ENCODE results near the gene HDC. TPM values are rescaled to one million over a fixed set of nuclear protein-coding genes. Genes with fewer than 3 reads are reported as not detected.

The HDC gene
- total and polyA plus RNA-seq, 10 donors = 0.22 to 2.9 (median 1.3) TPM; not detected in 3

GRCh38 chr15:50225057-50225456 lies 40.5 kb downstream of the HDC start:
- Histone ChIP-seq H3K27me3 (replicated peaks in 1 of 7) (no peaks in the 10 kb centered on the region), H3K27ac (no peak overlapping the region), H3K4me3 (no peak overlapping the region), H3K4me1 (no peaks in the 10 kb centered on the region), H3K36me3 (peaks cover 0 to 22% (median 0%) of the 10 kb centered on the region in 6 donors), H3K9me3 (no peaks in the 10 kb centered on the region)
- intact Hi-C loops (cut with DNase I; ENCODE audit: low total_unique reads) = no loop called here
- WGBS, 5 donors = 88 to 96% (median 93%) methylated on average over 1 of the region's 1 CpG
- DNase-seq = no peak
- TF ChIP-seq POLR2AphosphoS5 (IDR thresholded peaks at IDR 0.05) (no peak), CTCF (IDR thresholded peaks at IDR 0.05 in 8 of 11, conservative IDR thresholded peaks at IDR 0.05 in 3 of 11) (no peak), POLR2A (IDR thresholded peaks at IDR 0.05) (no peak)

DNA sequence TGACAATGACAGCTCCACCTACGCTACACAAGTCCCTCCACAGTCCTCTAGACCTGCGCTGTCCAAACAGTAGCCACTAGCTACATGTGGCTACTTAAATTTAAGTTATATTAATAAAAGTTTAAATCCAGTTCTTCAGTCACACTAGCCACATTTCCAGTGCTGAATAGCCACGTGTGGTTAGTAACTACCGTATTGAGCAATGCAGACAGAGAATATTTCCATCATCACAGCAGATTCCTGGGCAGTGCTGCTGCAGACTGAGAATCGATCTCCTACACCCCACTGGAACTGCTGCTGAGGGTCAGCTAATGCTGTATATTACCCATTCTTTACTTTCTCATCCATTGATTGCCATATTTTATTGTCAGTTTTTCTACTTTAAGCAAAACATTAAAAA lies 40.9 kb downstream of the HDC start:
- Histone ChIP-seq H3K4me1 (no peaks in the 10 kb centered on the region), H3K36me3 (peaks cover 0 to 19% (median 0%) of the 10 kb centered on the region in 6 donors), H3K27me3 (replicated peaks in 1 of 7) (no peaks in the 10 kb centered on the region), H3K9me3 (no peaks in the 10 kb centered on the region), H3K27ac (no peak overlapping the region), H3K4me3 (no peak overlapping the region)
- no peak for DNase-seq
- intact Hi-C loops (cut with DNase I; ENCODE audit: low total_unique reads) = no loop called here
- no peak for TF ChIP-seq POLR2A (IDR thresholded peaks at IDR 0.05)
- TF ChIP-seq CTCF (IDR thresholded peaks at IDR 0.05 in 8 of 11, conservative IDR thresholded peaks at IDR 0.05 in 3 of 11) = no peak
- TF ChIP-seq POLR2AphosphoS5 (IDR thresholded peaks at IDR 0.05) = no peak
- 77 to 88% (median 79%) methylated on average over 5 of the region's 5 CpGs for WGBS, 5 donors

GRCh38 chr15:50222181-50222580 lies 43.3 kb downstream of the HDC start:
- Histone ChIP-seq H3K27me3 (replicated peaks in 1 of 7) (no peaks in the 10 kb centered on the region), H3K4me1 (no peaks in the 10 kb centered on the region), H3K36me3 (peaks cover 0 to 10% (median 0%) of the 10 kb centered on the region in 6 donors), H3K4me3 (no peak overlapping the region), H3K27ac (no peak overlapping the region), H3K9me3 (no peaks in the 10 kb centered on the region)
- TF ChIP-seq POLR2AphosphoS5 (IDR thresholded peaks at IDR 0.05) = no peak
- TF ChIP-seq CTCF (IDR thresholded peaks at IDR 0.05 in 8 of 11, conservative IDR thresholded peaks at IDR 0.05 in 3 of 11) = no peak
- intact Hi-C loops (cut with DNase I; ENCODE audit: low total_unique reads) = no loop called here
- WGBS, 5 donors = 70 to 96% (median 78%) methylated on average over 2 of the region's 2 CpGs
- no peak for DNase-seq

- intact Hi-C loops (cut with DNase I; ENCODE audit: low total_unique reads) = no loop called here
- Histone ChIP-seq H3K4me1 (no peaks in the 10 kb centered on the region), H3K27ac (no peak overlapping the region), H3K27me3 (replicated peaks in 1 of 7) (no peaks in the 10 kb centered on the region), H3K4me3 (no peak overlapping the region), H3K36me3 (peaks cover 0 to 10% (median 0%) of the 10 kb centered on the region in 6 donors), H3K9me3 (no peaks in the 10 kb centered on the region)
- no peak for DNase-seq
- WGBS, 5 donors = 77 to 94% (median 85%) methylated on average over 2 of the region's 2 CpGs
- TF ChIP-seq CTCF (IDR thresholded peaks at IDR 0.05 in 8 of 11, conservative IDR thresholded peaks at IDR 0.05 in 3 of 11) = no peak
Measured at GRCh38 chr15:50219820-50220219, 45.7 kb downstream of the HDC start.
